ENCODE data around the gene KANSL1.

GRCh38 chr17:45984368-45984767 lies 208.9 kb downstream of the KANSL1 start:
- TF ChIP-seq CTCF (IDR thresholded peaks at IDR 0.05; ENCODE audit: poor library complexity, severe bottlenecking) (no peak), RAD21 (conservative IDR thresholded peaks at IDR 0.05) (no peak)
